HG02610 (cell line): ENCODE results near the gene RELCH.
A peak's percentile ranks its signal among the peaks of the same experiment; 100 is the strongest.

Experiments used
- ATAC-seq: cut with Tn5 transposase; IDR thresholded peaks from one replicate; pipeline ENCODE4 v1.9.1; 2021; ENCODE audit warnings: mild to moderate bottlenecking, moderate library complexity; ENCODE audit not compliant: unreplicated experiment

Gene RELCH

GRCh38 chr18:62186499-62186773 is 619 bp upstream of the RELCH start:
- peak; percentile 2 for ATAC-seq

GRCh38 chr18:62187543-62188510 is 772 bp downstream of the RELCH start:
- ATAC-seq = no peak

DNA sequence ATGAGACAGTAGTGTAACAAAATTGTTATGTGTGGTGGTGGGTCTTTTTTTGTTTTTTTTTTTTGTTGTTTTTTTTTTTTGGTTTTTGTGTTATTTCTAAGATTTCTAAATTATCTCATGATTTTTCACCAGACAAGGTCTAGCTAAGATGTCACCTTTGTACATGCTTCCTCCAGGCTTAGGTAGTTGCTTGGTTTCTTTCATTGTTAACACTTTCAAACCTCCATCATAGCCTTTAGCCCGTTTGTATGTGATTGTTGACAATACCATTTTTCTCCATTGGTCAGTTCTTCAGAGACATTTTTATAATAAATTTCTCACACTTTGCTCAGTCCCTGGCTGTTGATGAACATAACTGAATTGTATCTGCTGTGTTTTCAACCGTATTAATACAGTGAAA is 2.2 kb downstream of the RELCH start:
- ATAC-seq = no peak

GRCh38 chr18:62196079-62196478 is 9.0 kb downstream of the RELCH start:
- ATAC-seq = no peak

- ATAC-seq = no peak
Measured at GRCh38 chr18:62196980-62197379, 9.9 kb downstream of the RELCH start.

GRCh38 chr18:62198259-62198658 is 11.2 kb downstream of the RELCH start:
- ATAC-seq = no peak

- ATAC-seq = no peak
Measured at GRCh38 chr18:62199629-62200028, 12.6 kb downstream of the RELCH start.

DNA sequence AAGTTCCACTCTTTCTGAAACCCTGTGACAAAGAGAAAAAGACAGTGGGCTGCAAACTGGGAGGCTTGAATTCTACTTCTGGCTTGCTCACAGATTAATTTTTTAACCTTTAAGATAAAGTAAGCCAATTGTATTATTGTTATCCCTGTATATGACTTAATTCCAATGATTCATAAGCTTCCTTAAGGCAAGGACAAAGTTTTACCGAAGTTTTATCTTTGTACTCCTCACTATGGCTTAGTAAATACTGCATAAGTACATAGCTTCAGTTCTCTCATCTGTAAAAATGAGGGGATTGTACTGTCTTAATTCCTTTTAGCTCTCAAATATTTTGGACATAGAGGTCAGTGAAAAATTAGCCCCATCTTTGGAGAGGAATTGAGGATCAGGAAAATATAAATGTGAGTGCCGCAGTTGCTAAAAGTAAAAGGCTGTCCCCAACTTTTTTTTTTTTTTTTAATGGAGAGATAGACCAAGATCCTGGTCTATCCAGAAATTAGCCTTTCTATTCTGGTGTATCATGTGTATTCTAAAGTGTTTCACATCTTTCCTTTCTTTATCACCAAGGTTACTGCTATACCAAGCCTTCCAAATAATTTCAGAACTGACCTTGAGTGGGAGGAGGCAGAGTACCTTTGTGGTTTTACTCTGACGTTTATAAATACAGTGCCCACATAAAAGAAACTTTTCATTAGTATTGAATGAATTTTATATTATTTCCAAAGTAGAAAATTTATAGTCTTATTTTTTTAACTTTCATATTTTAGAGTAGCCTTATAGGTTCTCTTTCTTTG is 13.3 kb downstream of the RELCH start:
- ATAC-seq = no peak

DNA sequence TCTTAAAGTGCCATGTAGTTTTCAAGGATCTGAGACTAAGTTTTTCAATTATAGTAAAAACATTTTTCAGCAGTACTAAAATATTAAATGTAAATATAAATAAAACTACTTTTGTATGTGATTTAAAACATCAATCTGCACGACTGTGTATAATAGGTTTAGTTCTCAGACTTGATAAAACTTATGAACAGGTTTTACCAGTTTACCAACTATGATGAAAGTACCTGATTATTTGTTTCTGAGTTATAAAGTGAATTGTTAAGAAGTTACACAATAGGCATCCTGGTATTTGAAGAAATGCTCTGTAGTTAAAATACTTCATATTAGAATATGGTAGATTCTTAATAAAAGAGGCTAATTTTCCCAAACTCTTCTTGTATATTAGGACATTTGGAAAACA is 14.8 kb downstream of the RELCH start:
- no peak for ATAC-seq

DNA sequence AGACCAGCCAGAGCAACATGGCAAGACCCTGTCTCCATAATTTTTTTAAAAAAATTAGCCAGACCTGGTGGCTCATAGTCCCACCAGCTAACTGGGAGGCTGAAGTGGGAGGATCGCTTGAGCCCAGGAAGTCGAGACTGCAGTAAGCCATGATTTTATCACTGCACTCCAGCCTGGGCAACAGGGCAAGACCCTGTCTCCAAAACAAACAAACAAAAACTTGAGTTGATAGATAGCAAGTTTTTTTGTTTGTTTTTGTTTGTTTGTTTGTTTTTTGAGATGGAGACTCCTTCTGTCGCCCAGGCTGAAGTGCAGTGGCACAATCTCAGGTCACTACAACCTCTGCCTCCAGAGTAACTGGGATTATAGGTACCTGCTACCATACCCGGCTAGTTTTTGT is 18.8 kb downstream of the RELCH start:
- ATAC-seq = no peak

DNA sequence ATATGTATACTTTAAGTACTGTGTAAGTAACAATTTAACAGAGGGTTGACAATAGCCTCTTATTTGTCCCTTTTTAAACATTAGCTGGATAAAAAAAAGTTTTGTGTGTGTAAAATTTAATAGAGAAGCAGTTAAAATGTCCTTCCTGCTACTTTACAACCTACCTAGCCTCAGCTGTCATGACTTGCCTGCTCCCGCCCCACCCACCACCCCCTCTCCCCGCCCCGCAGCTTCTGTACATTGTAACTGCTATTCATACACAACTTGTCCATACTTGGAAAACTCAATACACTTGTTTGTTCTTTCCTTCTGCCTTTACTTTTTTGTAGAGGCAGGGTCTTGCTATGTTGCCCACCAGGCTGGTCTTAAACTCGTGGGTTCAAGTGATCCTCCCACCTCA is 19.5 kb downstream of the RELCH start:
- no peak for ATAC-seq

DNA sequence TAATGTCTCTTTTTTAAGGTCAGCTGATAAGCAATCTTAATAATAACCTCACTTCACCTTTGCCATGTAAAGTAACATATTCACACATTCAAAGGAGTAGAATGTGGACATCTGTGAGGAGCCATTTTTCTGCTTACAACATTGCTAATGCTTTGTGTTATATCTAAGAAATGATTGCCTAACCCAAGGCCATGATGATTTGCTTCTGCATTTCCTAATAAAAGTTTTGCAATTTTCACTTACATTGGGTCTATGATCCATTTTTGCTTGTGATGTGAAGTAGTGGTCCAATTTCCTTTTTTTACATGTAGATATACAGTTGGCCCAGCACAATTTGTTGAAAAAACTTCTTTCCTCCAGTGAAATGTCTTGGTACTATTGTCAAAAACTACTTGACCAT is 22.0 kb downstream of the RELCH start:
- no peak for ATAC-seq

DNA sequence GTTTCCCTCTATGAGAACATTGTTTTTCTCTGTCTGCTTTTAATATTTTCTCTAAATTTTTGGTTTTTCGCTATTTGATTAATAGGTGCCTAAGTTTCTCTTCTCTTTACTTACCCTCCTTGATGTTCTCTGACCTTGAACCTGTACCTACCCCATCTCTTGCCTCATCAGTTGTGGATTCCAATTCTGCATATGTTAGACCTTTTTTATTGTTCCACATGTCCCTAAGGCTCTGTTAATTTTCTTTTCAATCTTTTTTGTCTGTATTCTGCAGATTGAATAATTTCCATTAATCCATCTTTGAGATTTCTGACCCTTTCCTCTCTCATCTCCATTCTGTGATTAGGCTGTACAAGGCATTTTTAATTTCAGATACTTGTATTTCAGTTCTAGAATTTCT is 23.1 kb downstream of the RELCH start:
- no peak for ATAC-seq

DNA sequence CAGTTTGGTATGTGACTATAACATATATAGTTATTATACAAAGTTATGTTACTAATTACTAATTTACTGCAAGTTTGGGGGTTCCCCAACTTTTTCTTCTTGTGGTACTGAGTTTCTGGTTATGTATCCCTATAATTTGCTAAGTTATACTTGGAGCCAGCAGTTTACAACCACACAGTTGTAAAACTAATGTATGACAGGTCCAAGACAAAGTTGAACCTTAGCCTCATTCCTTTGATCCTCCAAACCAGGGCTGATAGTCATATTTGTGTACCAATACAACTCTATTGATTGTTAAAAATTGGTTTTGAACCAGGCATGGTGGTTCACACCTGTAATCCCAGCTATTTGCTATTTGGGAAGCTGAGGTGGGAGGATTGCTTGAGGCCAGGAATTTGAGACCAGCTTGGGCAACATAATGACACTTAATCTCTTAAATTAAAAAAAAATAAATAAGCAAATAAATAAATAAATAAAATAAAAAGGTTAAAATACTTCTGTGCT is 24.3 kb downstream of the RELCH start:
- ATAC-seq = no peak

- no peak for ATAC-seq
Measured at GRCh38 chr18:62214790-62215189, 27.7 kb downstream of the RELCH start.

- ATAC-seq = no peak
Measured at GRCh38 chr18:62224229-62224628, 37.2 kb downstream of the RELCH start.

DNA sequence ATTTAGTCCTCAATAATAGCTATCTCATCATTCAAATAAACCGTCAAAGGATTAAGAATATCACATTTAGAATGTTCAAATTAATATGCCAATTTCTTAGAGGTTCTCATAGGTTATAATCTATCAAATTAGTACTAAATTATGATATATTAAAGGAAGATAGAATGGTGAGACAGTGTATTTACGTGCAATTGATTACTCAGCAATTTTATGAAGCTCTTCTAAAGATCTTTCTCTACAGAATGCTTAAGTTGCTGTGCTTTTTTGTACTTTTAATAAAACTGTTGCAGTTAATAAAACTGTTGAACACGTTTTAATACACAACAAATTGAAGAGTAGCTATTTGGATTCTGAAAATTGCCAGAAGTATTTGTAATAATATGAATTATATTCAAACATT is 39.0 kb downstream of the RELCH start:
- no peak for ATAC-seq

DNA sequence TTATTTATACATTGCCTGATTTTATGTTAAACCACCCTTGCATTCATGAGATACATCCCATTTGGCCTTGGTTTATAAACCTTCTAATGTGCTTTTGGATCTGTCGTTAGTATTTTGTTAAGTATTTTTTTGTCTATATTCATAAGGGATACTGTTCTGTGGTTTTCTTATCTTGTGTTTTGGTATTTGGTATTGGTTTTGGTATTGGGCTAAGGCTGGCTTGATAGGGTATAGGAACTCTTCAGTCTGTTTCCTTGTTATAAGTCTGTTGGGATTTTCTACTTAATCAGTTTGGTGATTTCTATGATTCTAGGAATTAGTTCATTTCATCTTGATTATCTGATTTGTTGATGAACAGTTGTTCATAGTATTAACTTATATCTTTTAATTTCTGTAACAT is 49.2 kb downstream of the RELCH start:
- ATAC-seq = no peak

- no peak for ATAC-seq
Measured at GRCh38 chr18:62239475-62239874, 52.4 kb downstream of the RELCH start.

DNA sequence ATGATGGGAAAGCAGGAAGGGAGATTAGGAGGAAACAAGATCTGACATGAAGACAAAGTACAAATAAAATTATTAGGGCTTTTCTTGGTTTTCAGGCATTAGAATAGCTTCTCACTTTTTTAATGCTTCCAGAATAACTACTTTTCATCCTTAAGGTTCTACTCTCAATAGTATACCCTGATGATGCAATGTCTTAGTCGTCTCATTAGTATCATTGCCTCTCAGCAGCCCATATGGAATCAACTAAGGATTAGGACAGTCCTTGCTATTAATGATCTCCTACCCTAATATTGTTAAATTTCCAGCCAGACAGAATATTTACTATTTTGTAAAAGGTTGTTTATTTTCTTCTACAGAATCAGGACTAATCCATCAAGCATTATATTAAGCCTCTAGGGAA is 55.9 kb downstream of the RELCH start:
- ATAC-seq = no peak

DNA sequence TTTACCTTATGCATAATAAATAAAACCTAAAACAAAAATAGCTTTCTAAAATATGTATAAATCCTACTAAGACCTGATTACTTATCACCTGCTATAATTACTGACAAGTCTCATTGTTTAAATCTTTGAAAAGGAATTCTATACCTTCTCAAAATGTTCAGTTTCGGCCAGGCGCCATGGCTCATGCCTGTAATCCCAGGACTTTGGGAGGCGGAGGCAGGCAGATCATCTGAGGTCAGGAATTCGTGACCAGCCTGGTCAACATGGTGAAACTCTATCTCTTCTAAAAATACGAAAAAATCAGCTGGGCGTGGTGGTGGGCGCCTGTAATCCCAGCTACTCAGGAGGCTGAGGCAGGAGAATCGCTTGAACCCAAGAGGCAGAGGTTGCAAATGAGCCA is 58.1 kb downstream of the RELCH start:
- ATAC-seq = no peak

- no peak for ATAC-seq
Measured at GRCh38 chr18:62245699-62246098, 58.6 kb downstream of the RELCH start.
